Brain pericyte (primary cell): Measurements from ENCODE around the gene TNS2.

Experiments used
- DNase-seq: peaks from one replicate; pipeline ENCODE4 v3.0.0-alpha.2; 2012; ENCODE audit warnings: low read depth, low spot score

Gene TNS2

DNA sequence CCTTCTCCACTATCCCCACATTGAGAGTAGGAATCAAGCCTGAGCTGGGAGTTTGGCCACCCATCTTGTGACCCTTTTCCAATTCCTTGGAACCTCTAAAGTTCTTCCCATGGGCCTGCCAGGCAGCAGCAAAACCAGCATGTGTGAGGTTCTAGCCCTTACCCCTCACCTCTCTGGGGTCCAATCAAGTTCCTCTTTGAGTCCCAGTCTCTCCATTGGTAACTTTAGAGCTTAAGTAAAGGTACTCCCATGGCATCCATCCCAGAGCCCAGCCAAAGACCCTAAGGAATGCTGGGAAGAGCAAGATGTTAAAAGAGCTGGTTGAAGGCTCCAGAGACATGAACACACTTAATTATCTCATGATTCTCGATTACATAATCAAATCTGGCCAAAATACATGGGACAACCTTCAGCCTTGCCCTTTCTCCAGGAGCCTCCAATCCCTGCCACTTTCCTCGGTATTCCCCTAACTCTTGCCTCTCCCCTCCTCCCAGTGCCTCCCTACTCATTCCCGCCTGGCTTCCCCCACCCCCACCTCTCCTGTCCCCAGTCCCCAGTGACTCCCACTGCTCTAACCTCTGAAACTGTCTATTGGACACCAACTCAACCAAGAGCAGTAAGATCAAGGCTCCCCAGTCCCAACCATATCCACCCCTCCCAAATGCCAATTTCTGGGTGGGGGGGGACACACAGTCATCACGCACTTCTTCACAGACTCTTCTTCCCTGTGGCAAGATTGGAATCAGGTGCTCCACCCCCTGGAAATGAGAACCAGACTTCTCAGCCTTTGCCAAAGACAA is 4.8 kb upstream of the TNS2 start:
- no peak for DNase-seq

- DNase-seq, result no peak
These were observed 4.2 kb upstream of the TNS2 start for GRCh38 chr12:53045696-53046045.

- DNase-seq, result no peak
These were observed 3.1 kb upstream of the TNS2 start for GRCh38 chr12:53046655-53047220.

DNA sequence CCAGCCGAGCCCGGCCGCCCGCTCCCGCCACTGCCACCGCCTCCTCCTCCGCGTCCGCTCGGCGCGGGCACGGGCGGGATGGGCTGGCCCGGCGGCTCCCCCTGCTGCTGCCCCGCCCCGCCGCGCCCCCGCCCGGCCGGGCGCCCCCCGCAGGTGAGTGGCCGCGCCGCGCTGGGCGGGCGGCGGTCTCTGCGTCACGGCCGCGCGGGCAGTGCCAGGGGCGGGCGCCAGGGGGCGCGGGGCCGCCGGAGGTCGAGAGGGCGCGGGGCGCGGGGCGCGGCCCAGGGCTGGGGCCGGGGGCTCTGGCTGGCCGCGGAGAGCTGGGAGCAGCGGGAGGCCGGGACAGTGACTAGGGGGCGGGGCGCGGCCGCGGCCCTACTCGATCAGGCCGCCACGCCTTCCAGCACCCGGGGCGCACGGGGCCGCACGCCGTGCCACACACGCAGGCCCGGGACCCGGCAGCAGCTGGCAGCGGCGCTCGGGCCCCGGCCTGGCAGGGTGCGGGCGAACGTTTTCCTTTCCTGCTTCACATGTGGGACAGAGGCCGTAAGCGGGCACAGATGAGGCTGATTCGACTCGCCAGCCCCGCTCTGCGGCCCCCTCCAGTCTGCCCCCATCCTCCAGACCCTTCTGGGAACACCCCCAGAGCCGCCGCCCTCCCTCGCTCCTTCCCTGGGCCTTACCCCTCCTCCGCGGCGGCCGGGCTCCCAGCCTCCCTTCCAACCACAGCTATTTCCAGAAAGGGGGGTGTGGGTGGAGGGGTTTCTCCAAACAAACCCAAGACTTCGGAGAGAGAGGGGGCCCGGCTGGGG is 2.4 kb upstream of the TNS2 start:
- DNase-seq, result no peak

DNA sequence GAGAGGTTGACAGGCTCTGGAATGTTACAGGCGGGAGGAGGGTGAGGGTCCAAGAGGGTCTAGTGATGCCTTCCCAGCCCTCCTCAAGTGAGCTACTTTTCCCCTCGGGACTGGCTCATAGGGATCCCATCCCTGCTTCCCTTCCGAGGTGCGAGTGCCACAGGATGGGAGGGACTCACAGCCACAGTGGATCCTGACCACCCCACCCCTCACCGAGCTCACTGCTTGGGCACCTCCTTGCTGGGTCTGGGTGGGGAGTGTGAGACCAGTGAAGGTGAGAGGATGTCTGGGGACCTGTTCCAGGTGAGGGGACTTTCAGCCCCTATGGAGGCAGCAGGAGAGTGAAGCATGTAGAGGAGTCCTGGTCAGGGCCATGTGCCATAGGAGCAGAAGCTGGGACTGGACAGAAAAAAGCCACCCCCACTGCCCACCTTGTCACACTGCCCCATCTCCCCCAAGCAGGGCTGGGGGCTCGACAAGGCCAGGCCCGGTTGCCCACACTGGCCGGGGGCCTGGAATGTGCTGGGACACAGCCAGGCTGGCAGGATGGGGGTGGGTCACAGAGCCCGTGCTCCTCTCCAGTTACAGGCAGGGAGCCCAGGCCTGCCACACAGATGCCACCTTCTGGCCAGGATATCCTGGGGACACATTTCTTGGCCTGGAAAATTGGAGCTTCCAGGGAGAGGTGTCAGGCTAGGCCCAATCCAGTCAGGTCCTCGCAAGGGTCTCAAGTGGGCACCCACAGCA is 1.7 kb upstream of the TNS2 start:
- no peak for DNase-seq

- no peak for DNase-seq
These were observed 974 bp upstream of the TNS2 start for GRCh38 chr12:53048780-53049401.

DNA sequence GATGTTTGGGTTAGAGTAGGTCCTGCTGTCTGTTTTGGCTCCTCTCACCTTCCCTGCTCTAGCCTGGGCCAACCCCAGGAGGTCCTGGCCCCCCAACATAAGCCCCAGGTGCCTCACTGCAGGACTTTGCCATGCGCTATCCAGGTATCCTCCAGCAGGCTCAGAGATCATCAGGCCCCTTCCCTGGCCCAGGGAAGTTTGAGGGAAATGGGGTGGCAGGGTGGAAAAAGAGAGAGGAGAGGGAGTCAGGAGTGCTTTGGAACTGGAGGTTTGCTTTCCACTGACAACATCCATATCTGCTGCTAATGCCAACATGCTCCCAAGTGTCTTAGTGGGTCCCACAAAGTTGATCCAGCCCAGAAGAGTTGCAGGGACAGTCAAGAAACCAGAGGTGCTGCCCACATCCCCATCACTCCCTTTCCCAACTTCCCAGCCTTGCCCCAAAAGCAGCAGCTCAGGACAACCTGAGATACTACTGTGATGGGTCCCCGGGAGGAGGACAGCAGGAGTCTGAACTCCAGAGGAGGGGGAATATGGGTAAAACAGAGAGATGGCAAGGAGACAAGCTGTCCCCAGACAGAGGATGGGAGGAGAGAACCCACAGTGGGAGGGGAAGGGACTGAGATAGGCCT is 677 bp downstream of the TNS2 start:
- DNase-seq, result no peak

DNA sequence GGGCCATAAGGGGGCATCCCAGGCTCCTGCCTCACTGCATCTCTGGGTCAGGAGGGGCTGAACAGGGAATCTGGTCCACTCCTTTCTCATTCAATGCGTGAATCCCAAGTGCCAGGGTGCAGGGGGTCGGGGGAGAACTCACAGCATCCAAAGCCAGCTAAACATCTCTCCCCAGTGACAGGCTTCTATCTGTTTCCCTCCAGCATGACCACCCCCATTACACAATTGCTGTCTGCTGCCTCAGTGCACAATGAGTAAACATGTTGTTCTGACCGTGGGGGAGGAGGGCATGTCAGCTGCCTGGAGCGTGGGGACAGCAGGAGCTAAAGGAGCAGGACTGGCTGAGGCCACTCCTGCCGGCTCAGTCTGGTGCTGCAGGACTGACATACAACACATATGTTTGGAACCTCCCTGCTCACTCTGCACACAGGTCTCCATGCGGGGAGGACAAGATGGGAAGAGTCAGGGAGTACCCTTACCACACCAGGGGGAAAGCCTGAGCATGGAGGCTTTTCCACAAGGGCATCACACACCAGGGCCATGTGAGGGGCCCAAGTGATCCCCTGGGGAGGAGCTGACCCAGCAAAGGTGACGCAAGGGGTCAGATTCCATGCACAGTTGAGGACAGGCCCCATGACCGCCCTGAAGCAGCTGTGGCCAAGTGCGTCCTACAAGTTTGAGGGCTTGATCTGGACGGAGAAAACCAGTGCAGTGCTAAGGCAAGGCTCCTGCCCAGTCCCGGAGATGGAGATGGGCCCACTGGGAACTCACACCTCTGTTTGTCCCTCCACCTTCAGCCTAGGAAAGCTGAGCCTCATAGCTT is 1.4 kb downstream of the TNS2 start:
- DNase-seq, result no peak

DNA sequence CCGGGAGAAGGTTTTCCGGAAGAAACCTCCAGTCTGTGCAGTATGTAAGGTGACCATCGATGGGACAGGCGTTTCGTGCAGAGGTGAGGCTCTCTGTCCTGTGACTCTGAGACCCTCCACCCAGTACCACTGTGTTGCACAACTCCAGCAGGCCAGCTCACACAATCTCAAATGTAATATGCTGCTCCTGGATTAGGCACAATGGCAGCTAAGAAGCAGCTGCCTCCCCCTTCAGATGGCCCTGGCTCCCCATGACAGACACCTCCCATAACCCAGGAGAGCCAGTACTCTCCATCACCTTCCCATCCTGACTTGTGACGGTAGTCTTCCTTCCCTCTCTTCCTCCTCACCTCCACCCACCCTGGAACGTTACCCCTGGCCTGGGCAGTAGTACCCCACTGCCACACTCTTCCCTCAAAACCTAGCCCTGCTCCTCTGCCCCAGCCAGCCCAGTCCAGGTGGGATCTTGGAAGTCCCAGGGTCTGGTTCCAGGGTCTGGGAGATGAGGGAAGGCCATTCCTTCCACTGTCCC is 2.1 kb downstream of the TNS2 start:
- no peak for DNase-seq

DNA sequence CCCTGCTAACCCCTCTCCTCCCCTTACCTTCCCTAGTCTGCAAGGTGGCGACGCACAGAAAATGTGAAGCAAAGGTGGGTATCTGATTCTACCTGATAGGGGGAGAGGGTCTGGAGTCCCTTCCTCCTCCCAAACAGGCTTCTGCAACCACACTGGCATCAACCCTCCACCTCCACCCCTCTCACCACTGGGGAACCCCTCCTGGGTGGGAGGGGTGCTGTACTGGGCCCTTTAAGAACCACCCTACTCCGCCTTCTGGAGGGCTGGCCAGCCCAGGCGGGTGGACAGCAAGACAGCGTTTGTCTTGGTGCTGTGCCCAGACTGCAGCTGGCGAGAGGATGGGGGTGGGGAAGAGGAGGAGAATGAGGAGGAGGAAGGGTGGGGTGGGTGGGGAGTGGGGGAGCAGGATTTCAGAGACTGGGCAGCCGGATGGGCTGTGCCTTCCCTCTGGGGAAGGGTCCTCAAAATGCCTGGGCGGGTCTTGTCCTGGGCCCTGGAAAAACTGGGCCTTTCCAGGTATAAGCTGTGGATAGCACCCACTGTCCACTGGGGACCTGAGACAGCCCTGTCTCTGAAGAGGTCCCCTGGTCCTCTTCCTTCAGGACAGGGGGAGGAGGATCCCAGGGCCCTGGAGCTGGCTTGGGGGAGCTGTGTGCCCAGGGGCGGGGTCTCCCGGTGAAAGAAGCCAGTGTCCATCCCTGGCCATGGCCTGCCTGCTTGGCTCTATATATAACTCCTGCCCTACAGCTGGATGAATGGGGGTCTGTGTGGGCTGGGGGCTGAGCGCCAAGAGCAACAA is 2.8 kb downstream of the TNS2 start:
- DNase-seq, result no peak

- DNase-seq, result no peak
These were observed 3.6 kb downstream of the TNS2 start for GRCh38 chr12:53053218-53054111.

DNA sequence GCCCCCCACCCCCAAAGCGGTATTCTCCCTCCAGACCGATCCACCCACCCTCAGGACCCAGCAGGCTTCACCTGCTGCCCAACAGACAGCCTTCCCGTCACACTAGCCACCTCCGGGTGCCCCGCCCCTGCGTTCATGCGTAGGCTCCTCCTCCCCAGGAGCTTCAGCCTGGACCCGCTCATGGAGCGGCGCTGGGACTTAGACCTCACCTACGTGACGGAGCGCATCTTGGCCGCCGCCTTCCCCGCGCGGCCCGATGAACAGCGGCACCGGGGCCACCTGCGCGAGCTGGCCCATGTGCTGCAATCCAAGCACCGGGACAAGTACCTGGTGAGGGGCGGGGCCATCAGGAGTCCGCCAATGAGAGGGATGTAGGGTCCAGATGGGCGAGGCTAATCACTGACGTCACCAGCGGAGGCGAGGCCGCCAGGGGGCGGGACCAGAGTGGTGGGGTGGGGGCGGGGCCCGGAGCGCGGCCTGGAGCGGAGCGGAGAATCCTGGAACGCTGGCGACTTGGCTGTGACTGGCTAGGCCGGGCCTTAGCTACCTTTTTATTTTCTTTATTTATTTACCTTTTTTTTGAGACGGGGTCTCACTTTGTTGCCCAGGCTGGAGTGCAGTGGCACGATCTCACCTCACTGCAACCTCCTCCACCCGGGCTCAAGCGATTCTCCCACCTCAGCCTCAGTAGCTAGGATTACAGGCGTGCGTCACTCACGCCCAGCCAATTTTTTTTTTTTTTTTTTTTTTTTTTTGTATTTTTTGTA is 4.4 kb downstream of the TNS2 start:
- DNase-seq, result no peak

DNA sequence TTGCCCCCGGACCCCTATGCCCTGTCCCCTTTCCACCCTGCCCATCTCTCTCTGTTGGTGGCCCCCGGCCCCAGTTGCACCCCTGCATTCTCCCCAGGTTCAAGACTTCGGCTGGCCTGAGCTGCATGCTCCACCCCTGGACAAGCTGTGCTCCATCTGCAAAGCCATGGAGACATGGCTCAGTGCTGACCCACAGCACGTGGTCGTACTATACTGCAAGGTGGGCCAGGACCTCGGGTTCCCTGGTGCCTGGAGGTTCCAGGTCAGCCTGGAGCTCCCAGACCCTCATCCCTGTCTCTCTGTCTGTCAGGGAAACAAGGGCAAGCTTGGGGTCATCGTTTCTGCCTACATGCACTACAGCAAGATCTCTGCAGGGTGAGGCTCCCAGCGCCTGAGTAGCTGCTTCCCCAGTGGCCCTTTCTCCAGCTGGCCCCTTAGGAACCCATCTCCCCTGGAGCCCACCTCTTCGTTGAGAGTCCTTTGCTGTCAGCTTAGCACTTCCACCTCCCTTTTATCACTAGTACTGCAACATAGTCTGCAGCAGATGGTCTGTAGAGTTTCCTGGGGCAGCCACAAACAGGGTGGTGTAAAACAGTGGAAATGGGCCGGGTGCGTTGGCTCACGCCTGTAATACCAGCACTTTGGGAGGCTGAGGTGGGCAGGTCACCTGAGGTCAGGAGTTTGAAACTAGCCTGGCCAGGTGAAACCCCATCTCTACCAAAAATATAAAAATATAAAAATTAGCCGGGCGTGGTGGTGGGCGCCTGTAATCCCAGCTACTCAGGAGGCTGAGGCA is 5.8 kb downstream of the TNS2 start:
- DNase-seq, result no peak

DNA sequence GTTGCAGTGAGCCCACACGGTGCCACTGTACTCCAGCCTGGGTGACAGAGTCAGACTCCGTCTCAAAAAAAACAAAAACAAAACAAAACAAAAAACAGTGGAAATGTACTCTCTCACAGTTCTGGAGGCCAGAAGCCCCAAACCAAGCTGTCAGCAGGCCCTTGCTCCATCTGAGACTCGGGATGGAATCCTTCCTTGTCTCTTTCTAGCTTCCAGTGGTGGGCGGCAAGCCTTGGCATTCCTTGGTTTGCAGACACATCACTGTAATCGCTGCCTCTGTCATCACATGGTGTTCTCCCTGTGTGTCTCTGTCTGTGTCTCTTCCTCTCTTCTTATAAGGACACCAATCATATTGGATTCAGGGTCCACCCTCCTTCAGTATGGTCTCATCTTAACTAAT is 6.4 kb downstream of the TNS2 start:
- DNase-seq, result no peak

DNA sequence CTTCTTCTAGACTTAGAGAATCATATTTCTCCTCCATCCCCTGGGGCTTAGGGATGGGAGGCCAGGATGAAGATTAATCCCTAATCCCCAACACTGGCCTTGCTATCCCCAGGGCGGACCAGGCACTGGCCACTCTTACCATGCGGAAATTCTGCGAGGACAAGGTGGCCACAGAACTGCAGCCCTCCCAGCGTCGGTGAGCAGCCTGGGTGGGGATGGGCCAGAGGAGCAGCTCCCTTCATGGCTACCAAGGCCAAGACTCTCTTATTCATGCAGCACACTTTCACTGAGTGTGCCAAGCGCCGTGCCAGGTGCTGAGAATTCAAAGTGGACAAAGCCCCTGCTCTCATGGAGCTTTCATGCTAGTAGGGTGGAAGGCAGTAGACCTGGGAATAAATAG is 7.0 kb downstream of the TNS2 start:
- no peak for DNase-seq

DNA sequence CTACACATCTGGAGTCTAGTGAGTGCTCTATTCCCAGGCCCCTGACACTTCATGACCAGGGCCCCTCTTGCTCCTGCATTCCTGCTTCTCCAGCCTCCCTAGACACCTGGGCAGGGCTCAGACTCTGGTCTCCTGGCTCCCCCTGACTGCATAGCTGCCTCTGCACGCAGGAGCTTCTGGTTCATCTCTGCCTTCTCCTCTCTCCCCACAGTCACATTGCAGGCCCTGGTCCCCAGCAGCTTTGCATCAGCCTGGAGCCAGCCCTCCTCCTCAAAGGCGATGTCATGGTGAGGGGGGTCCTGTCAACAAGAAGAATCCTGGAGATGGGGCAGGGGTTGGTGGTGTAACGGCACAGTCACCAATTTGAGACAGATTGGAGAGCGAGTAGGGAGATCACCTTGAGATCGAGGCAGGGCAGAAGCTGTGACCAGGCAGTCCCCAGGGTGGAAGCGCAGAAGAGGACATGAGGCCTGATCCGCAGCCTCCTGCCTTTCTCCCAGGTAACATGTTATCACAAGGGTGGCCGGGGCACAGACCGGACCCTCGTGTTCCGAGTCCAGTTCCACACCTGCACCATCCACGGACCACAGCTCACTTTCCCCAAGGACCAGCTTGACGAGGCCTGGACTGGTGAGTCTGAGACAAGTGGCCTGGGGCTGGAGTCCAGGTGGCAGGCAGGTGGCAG is 8.1 kb downstream of the TNS2 start:
- no peak for DNase-seq
